Lung (tissue), 12 donors: ENCODE data around the gene BATF3. TPM values are rescaled to one million over a fixed set of nuclear protein-coding genes. Genes with fewer than 3 reads are reported as not detected.

Experiments used
- ATAC-seq: fragments of 200-7000 bp; cut with Tn5 transposase; one replicate; pipeline ENCODE4 v1.9.1; 2020; ENCODE audit warnings: moderate number of reproducible peaks; ENCODE audit not compliant: insufficient read depth, low FRiP score
- DNase-seq, 3 donors: peaks; one replicate each; pipeline ENCODE4 v3.0.0-alpha.2; 2013 to 2017
- H3K27ac ChIP-seq, 2 donors: one replicate each; pipeline ENCODE4 v1.5.1; 2013; ENCODE audit warnings: mild to moderate bottlenecking in 2 of 2, moderate library complexity in 2 of 2, control low read depth in 1 of 2, inconsistent platforms in 1 of 2, low read depth in 1 of 2, low read length in 1 of 2
- H3K27me3 ChIP-seq, 3 donors: one replicate each; pipeline ENCODE4 v1.5.1; 2013; ENCODE audit warnings: low read length in 2 of 3; ENCODE audit not compliant: control insufficient read depth in 3 of 3, insufficient read depth in 3 of 3
- H3K36me3 ChIP-seq, 4 donors: one replicate each; pipeline ENCODE4 v1.5.1; 2013; ENCODE audit warnings: low read length in 4 of 4, mild to moderate bottlenecking in 1 of 4, moderate library complexity in 1 of 4; ENCODE audit not compliant: control insufficient read depth in 4 of 4, insufficient read depth in 4 of 4
- H3K4me1 ChIP-seq, 5 donors: one replicate each; pipeline ENCODE4 v1.5.1; 2013; ENCODE audit warnings: low read length in 5 of 5, mild to moderate bottlenecking in 2 of 5, moderate library complexity in 1 of 5; ENCODE audit not compliant: control insufficient read depth in 5 of 5, insufficient read depth in 5 of 5
- H3K4me3 ChIP-seq: one replicate; pipeline ENCODE4 v1.5.1; 2013; ENCODE audit warnings: mild to moderate bottlenecking, control low read depth, moderate library complexity
- H3K9ac ChIP-seq, 2 donors: one replicate each; pipeline ENCODE4 v1.5.1; 2013; ENCODE audit warnings: low read length in 2 of 2, control low read depth in 1 of 2; ENCODE audit not compliant: insufficient read depth in 1 of 2
- H3K9me3 ChIP-seq, 4 donors: one replicate each; pipeline ENCODE4 v1.5.1; 2013; ENCODE audit warnings: low read length in 3 of 4, mild to moderate bottlenecking in 1 of 4, moderate library complexity in 1 of 4; ENCODE audit not compliant: control insufficient read depth in 4 of 4, insufficient read depth in 3 of 4
- WGBS, 2 donors: extraction: QIAGEN DNeasy Blood & Tissue Kit; methylation state at CpG; one replicate each; pipeline ENCODE4 v1.1.7; 2013; 5-methylcytosine and 5-hydroxymethylcytosine counted together
- polyA plus RNA-seq, 2 donors: library from polyadenylated mRNA; stranded (reverse); fragments of 200-250 nt; gene quantifications; one replicate each; pipeline ENCODE4 v1.2.1, GENCODE V29; 2013
- total RNA-seq, 2 donors: library from RNA; depleted of rRNA in 1 of 2; stranded (reverse); fragments of >200 nt in 1 of 2; gene quantifications; one replicate each; pipeline ENCODE4 v1.2.1, GENCODE V29; 2014 to 2021
- TF ChIP-seq, protein P1 (sequence below): IDR thresholded peaks from 2 replicates; pipeline ENCODE4 v1.5.1; 2012; ENCODE audit warnings: mild to moderate bottlenecking; ENCODE audit errors: control extremely low read depth, extremely low read depth
- donor health status: control.
- donor health status: control.
- donor health status: Bipolar disorder and iron deficiency.
- donor health status: healthy.
- donor health status: DM: yes; HTN: yes; CAD: no.

BATF3 gene
- total and polyA plus RNA-seq, 4 donors, result 2.4 to 24.6 (median 10.1) TPM

DNA sequence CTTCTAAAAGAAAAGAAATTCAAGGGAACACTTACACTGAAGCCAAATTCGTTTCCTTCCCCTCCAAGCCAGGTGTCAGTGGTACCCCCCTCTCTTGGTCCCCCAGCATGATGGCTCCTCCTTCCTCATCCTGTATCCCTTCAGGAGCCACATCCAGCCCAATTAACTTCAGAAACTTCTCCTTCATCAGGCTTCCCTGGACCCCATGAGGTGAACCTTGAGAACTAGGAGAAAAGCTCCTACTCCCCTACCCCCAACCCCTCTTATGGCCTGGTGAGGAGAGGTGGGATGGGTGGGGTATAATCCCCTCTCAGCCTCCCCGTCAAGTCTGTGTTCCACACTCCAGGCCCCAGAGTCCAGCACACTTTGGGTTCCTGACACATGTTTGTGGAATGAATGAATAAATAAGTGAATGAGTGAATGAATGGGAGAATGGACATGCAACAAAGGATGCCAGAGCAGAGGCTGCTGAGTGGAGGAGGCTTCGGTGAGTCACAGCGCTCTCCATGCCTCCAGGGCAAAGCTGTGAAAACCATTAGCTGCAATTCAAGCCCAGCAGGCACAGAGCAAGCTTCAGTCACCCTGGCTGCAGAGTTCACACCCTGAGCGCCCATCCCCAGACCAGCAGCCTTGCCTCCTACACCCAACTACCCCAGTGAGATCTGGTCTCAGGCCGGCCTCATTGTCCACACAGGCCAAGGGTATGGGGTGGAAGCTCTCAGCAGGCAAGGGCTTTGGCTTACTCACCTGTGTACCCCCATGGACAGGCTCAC, 43.8 kb downstream of the BATF3 start:
- Histone ChIP-seq H3K4me1 (peaks cover 0 to 3% (median 0%) of the 10 kb centered on the region in 5 donors), H3K27ac (no peak overlapping the region), H3K36me3 (peaks cover 0 to 2% (median 0%) of the 10 kb centered on the region in 4 donors), H3K4me3 (no peak overlapping the region), H3K9ac (no peak overlapping the region), H3K9me3 (no peaks in the 10 kb centered on the region), H3K27me3 (no peaks in the 10 kb centered on the region)
- ATAC-seq, result no peak
- TF ChIP-seq, protein P1, sequence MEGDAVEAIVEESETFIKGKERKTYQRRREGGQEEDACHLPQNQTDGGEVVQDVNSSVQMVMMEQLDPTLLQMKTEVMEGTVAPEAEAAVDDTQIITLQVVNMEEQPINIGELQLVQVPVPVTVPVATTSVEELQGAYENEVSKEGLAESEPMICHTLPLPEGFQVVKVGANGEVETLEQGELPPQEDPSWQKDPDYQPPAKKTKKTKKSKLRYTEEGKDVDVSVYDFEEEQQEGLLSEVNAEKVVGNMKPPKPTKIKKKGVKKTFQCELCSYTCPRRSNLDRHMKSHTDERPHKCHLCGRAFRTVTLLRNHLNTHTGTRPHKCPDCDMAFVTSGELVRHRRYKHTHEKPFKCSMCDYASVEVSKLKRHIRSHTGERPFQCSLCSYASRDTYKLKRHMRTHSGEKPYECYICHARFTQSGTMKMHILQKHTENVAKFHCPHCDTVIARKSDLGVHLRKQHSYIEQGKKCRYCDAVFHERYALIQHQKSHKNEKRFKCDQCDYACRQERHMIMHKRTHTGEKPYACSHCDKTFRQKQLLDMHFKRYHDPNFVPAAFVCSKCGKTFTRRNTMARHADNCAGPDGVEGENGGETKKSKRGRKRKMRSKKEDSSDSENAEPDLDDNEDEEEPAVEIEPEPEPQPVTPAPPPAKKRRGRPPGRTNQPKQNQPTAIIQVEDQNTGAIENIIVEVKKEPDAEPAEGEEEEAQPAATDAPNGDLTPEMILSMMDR, result no peak
- no peak for DNase-seq
- 79 to 80% methylated on average over 6 of the region's 6 CpGs for WGBS, 2 donors

- 94 to 100% methylated on average over 1 of the region's 1 CpG for WGBS, 2 donors
- DNase-seq, result no peak
Measured at GRCh38 chr1:212652609-212653008, 47.0 kb downstream of the BATF3 start.

GRCh38 chr1:212651977-212652376, 47.7 kb downstream of the BATF3 start:
- TF ChIP-seq, protein P1, result no peak
- no peak overlapping the region for H3K27ac ChIP-seq

More at GRCh38 chr1:212652609-212653008, 47.0 kb downstream of the BATF3 start:
- H3K27ac ChIP-seq, result no peak overlapping the region
- TF ChIP-seq, protein P1, result no peak
- peaks cover 0 to 14% (median 0%) of the 10 kb centered on the region in 5 donors for H3K4me1 ChIP-seq
- H3K4me3 ChIP-seq, result no peak overlapping the region
- H3K27me3 ChIP-seq, result no peaks in the 10 kb centered on the region
- no peaks in the 10 kb centered on the region for H3K9me3 ChIP-seq
- peaks cover 0 to 2% (median 0%) of the 10 kb centered on the region in 4 donors for H3K36me3 ChIP-seq
- no peak overlapping the region for H3K9ac ChIP-seq
- no peak for ATAC-seq

More at GRCh38 chr1:212651977-212652376, 47.7 kb downstream of the BATF3 start:
- ATAC-seq (no peak), DNase-seq (no peak)
- no peak overlapping the region for H3K4me3 ChIP-seq
- H3K4me1 ChIP-seq, result peaks cover 0 to 14% (median 0%) of the 10 kb centered on the region in 5 donors
- H3K36me3 ChIP-seq, result no peaks in the 10 kb centered on the region
- no peaks in the 10 kb centered on the region for H3K27me3 ChIP-seq
- 96% methylated on average over 3 of the region's 3 CpGs for WGBS, 2 donors
- H3K9ac ChIP-seq, result no peak overlapping the region
- no peaks in the 10 kb centered on the region for H3K9me3 ChIP-seq
